Measurements from ENCODE around the gene MEIOSIN. TPM values are rescaled to one million over a fixed set of nuclear protein-coding genes. Genes with fewer than 3 reads are reported as not detected.

Gene MEIOSIN
- total and polyA plus RNA-seq, 2 donors (not counting 1 experiment from before 2014, with no cell fraction given): not detected

- H3K9me3 Mint-ChIP-seq (ENCODE audit: insufficient read depth): no peaks in the 10 kb centered on the region
- H3K27me3 ChIP-seq (replicated peaks in 1 of 4; ENCODE audit: control extremely low read depth in 1 of 4, control insufficient read depth in 3 of 4, insufficient read depth in 4 of 4, low read length in 3 of 4): peaks cover 0 to 36% (median 8%) of the 10 kb centered on the region in 4 experiments
- H4K20me1 ChIP-seq (ENCODE audit: control insufficient read depth, insufficient read depth, low read length, poor library complexity, severe bottlenecking): no peaks in the 10 kb centered on the region
- ATAC-seq (ENCODE audit: low read depth) (no peak), DNase-seq (no peak)
- TF ChIP-seq EZH2 (IDR thresholded peaks at IDR 0.05; ENCODE audit: borderline replicate concordance, insufficient read depth, low read depth, low read length, poor library complexity, severe bottlenecking): no peak
- TF ChIP-seq, protein P1, sequence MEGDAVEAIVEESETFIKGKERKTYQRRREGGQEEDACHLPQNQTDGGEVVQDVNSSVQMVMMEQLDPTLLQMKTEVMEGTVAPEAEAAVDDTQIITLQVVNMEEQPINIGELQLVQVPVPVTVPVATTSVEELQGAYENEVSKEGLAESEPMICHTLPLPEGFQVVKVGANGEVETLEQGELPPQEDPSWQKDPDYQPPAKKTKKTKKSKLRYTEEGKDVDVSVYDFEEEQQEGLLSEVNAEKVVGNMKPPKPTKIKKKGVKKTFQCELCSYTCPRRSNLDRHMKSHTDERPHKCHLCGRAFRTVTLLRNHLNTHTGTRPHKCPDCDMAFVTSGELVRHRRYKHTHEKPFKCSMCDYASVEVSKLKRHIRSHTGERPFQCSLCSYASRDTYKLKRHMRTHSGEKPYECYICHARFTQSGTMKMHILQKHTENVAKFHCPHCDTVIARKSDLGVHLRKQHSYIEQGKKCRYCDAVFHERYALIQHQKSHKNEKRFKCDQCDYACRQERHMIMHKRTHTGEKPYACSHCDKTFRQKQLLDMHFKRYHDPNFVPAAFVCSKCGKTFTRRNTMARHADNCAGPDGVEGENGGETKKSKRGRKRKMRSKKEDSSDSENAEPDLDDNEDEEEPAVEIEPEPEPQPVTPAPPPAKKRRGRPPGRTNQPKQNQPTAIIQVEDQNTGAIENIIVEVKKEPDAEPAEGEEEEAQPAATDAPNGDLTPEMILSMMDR (IDR thresholded peaks at IDR 0.05): no peak
- peaks cover 12 to 32% of the 10 kb centered on the region in 2 donors for H3K4me1 ChIP-seq (ENCODE audit: control insufficient read depth in 2 of 2, insufficient read depth in 2 of 2, low read length in 2 of 2)
- intact Hi-C loops (cut with micrococcal nuclease): loop anchor here (2.0 kb wide), 1 partner anchor 38 kb away; the partner anchor contains the start of gene FBXO46
- peaks cover 29% of the 10 kb centered on the region for H3K4me1 Mint-ChIP-seq
- peak overlapping the region in 1 of 2 donors; percentile 11 for H3K27ac ChIP-seq (ENCODE audit: low read length in 2 of 2)
- WGBS (ENCODE audit: insufficient coverage): under 1% methylated on average over 28 of the region's 33 CpGs
- H3K9me3 ChIP-seq (ENCODE audit: control extremely low read depth in 1 of 3, control insufficient read depth in 2 of 3, insufficient read depth in 1 of 3, low read length in 2 of 3): peaks cover 0 to 3% (median 0%) of the 10 kb centered on the region in 3 donors
- peak overlapping the region; percentile 93 for H2AFZ ChIP-seq (ENCODE audit: insufficient read depth, low read depth, low read length, poor library complexity, severe bottlenecking)
- peak overlapping the region; percentile 96 for H3K4me2 ChIP-seq (replicated peaks; ENCODE audit: low read depth, low read length, poor library complexity, severe bottlenecking)
- H3K9ac ChIP-seq (ENCODE audit: low read length): peak overlapping the region; percentile 78
- peaks cover 9% of the 10 kb centered on the region for H3K27me3 Mint-ChIP-seq
- H3K4me3 Mint-ChIP-seq: peak overlapping the region; percentile 90
- POLR2A ChIA-PET: interaction anchor here (0.5 to 3.9 kb wide), 10 partner anchors 24 to 248 kb away, joined by 3 to 23 read pairs (median 4); partner anchors contain the start of genes DMWD, FBXO46, IRF2BP1 and SYMPK
- H3K27ac Mint-ChIP-seq: no peak overlapping the region
- H3K79me2 ChIP-seq (ENCODE audit: control insufficient read depth, insufficient read depth, low read length): no peaks in the 10 kb centered on the region
- CTCF ChIA-PET: interaction anchor here (1.0 to 8.3 kb wide), 13 partner anchors 16 to 249 kb away, joined by 3 to 302 read pairs (median 10); partner anchors contain the start of genes CCDC61, DMWD, QPCTL and SNRPD2
- H3K36me3 ChIP-seq (replicated peaks in 1 of 2; ENCODE audit: control extremely low read depth in 1 of 2, control insufficient read depth in 1 of 2, extremely low read depth in 1 of 2, insufficient read depth in 2 of 2, low read length in 1 of 2): no peaks in the 10 kb centered on the region
- H3K4me3 ChIP-seq (ENCODE audit: control extremely low read depth in 1 of 5, extremely low read depth in 1 of 5, insufficient read depth in 1 of 5, low read depth in 2 of 5, low read length in 4 of 5): peak overlapping the region; percentile 13 to 88 (median 81)
These were observed 35.4 kb downstream of the MEIOSIN start for GRCh38 chr19:45768655-45768983.

Data from B cell (primary cell).